D341Med (cell line): ENCODE measurements around the gene MYO3B.

Source experiments
- DNase-seq: peaks from one replicate; pipeline ENCODE4 v3.0.0; 2012; ENCODE audit warnings: low spot score

The MYO3B gene

DNA sequence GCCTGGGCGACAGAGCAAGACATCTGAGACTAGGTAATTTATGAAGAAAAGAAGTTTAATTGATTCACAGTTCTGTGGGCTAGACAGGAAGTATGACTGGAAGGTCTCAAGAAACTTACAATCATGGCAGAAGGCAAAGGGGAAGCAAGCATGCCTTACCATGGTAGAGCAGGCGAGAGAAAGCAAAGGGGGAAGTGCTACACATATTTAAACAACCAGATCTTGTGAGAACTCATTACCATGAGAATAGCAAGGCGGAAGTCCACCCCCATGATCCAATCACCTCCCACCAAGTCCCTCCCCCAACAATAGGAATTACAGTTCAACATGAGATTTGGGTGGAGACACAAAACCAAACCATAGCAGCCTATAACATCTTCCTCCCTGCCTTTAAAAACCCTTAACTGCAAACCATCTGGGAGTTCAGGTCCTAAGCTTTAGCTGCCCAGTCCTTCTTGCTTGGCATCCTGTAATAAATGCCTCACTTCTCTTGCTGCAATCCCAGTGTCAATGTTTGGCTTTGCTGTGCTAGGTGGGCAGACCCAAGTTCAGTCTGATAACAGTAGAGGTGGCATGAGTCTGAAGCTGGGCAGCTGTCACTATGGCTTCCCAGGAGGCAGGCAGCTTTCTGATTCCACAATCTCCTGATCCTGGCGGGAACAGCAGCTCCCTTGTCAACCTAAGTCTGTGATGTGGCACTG, 526.0 kb downstream of the MYO3B start:
- DNase-seq, result no peak
